Measurements from ENCODE around the gene EXOSC2. TPM values are rescaled to one million over a fixed set of nuclear protein-coding genes. Genes with fewer than 3 reads are reported as not detected.
A peak's percentile ranks its signal among the peaks of the same experiment; 100 is the strongest.

The EXOSC2 gene
- total RNA-seq, 4 donors from 2014 or later: 9.3 to 21.7 (median 12.0) TPM

GRCh38 chr9:130711469-130711868 is 17.9 kb downstream of the EXOSC2 start:
- no peak for ATAC-seq
- H3K36me3 ChIP-seq: no peaks in the 10 kb centered on the region
- TF ChIP-seq POLR2A (IDR thresholded peaks at IDR 0.05) (no peak), CTCF (IDR thresholded peaks at IDR 0.05 in 4 of 5, conservative IDR thresholded peaks at IDR 0.05 in 1 of 5) (no peak)
- in situ Hi-C loops (cut with MboI; ENCODE audit: low sequenced_read_pairs in 4 of 4): no loop called here
- no peak overlapping the region for H3K27ac ChIP-seq
- intact Hi-C loops (cut with DNase I; ENCODE audit: low total_unique reads): loop anchor here (5.0 to 10.0 kb wide), 2 partner anchors 56 to 123 kb away; partner anchors contain the start of gene ABL1
- no peak overlapping the region for H3K4me3 ChIP-seq
- DNase-seq: no peak
- no peaks in the 10 kb centered on the region for H3K27me3 ChIP-seq
- H3K9me3 ChIP-seq: no peaks in the 10 kb centered on the region
- peaks cover 24% of the 10 kb centered on the region in 2 donors for H3K4me1 ChIP-seq

GRCh38 chr9:130712564-130713285 is 19.1 kb downstream of the EXOSC2 start:
- in situ Hi-C loops (cut with MboI; ENCODE audit: low sequenced_read_pairs in 4 of 4) (no loop called here), intact Hi-C loops (cut with DNase I; ENCODE audit: low total_unique reads) (loop anchor here (1.0 to 10.0 kb wide), 5 partner anchors 19 to 148 kb away; partner anchors contain the start of genes ABL1 and EXOSC2)
- Histone ChIP-seq H3K4me1 (peaks cover 24 to 26% of the 10 kb centered on the region in 2 donors), H3K4me3 (peak overlapping the region; percentile 90), H3K36me3 (no peaks in the 10 kb centered on the region), H3K9me3 (no peaks in the 10 kb centered on the region), H3K27me3 (no peaks in the 10 kb centered on the region), H3K27ac (peak overlapping the region; percentile 95 to 99 (median 98))
- peak; percentile 99 for ATAC-seq
- peak; percentile 98 to 99 for DNase-seq
- peak; percentile 56 to 85 for TF ChIP-seq POLR2A (IDR thresholded peaks at IDR 0.05)
- TF ChIP-seq CTCF (IDR thresholded peaks at IDR 0.05 in 4 of 5, conservative IDR thresholded peaks at IDR 0.05 in 1 of 5): peak in 1 of 5 experiments; percentile 25

- no peaks in the 10 kb centered on the region for H3K36me3 ChIP-seq
- intact Hi-C loops (cut with DNase I; ENCODE audit: low total_unique reads): loop anchor here (1.0 to 10.0 kb wide), 4 partner anchors 31 to 147 kb away; partner anchors contain the start of gene ABL1
- no peaks in the 10 kb centered on the region for H3K9me3 ChIP-seq
- H3K27ac ChIP-seq: peak overlapping the region; percentile 95 to 99 (median 98)
- TF ChIP-seq CTCF (IDR thresholded peaks at IDR 0.05 in 4 of 5, conservative IDR thresholded peaks at IDR 0.05 in 1 of 5) (no peak), POLR2A (IDR thresholded peaks at IDR 0.05) (no peak)
- H3K4me1 ChIP-seq: peaks cover 24 to 26% of the 10 kb centered on the region in 2 donors
- in situ Hi-C loops (cut with MboI; ENCODE audit: low sequenced_read_pairs in 4 of 4): no loop called here
- DNase-seq: peak; percentile 22 to 24
- no peaks in the 10 kb centered on the region for H3K27me3 ChIP-seq
- no peak for ATAC-seq
- peak overlapping the region; percentile 90 for H3K4me3 ChIP-seq
Observed at GRCh38 chr9:130713286-130713960, 19.8 kb downstream of the EXOSC2 start.

GRCh38 chr9:130714586-130715110 is 21.1 kb downstream of the EXOSC2 start:
- Histone ChIP-seq H3K27ac (peak overlapping the region; percentile 95 to 99 (median 98)), H3K36me3 (no peaks in the 10 kb centered on the region), H3K4me1 (peaks cover 24 to 26% of the 10 kb centered on the region in 2 donors), H3K27me3 (no peaks in the 10 kb centered on the region), H3K4me3 (peak overlapping the region; percentile 90), H3K9me3 (no peaks in the 10 kb centered on the region)
- ATAC-seq (no peak), DNase-seq (no peak)
- intact Hi-C loops (cut with DNase I; ENCODE audit: low total_unique reads): loop anchor here (5.0 to 10.0 kb wide), 2 partner anchors 53 to 120 kb away; partner anchors contain the start of gene ABL1
- TF ChIP-seq POLR2A (IDR thresholded peaks at IDR 0.05): no peak
- TF ChIP-seq CTCF (IDR thresholded peaks at IDR 0.05 in 4 of 5, conservative IDR thresholded peaks at IDR 0.05 in 1 of 5): no peak
- in situ Hi-C loops (cut with MboI; ENCODE audit: low sequenced_read_pairs in 4 of 4): no loop called here

Data from gastrocnemius medialis (tissue), 4 donors.